B cell (primary cell): ENCODE data around the gene RCVRN.

Experiments used
- EZH2 ChIP-seq: IDR thresholded peaks from 2 replicates; pipeline ENCODE4 v1.6.1; 2012; ENCODE audit warnings: borderline replicate concordance, low read depth, mild to moderate bottlenecking, moderate library complexity, low read length; ENCODE audit not compliant: insufficient read depth, poor library complexity, severe bottlenecking
- TF ChIP-seq, protein P1 (sequence below): fragments of 200-600 bp; IDR thresholded peaks from one replicate; pipeline ENCODE4 v1.8.0; 2022; ENCODE audit warnings: antibody characterized with exemption, mild to moderate bottlenecking

DNA sequence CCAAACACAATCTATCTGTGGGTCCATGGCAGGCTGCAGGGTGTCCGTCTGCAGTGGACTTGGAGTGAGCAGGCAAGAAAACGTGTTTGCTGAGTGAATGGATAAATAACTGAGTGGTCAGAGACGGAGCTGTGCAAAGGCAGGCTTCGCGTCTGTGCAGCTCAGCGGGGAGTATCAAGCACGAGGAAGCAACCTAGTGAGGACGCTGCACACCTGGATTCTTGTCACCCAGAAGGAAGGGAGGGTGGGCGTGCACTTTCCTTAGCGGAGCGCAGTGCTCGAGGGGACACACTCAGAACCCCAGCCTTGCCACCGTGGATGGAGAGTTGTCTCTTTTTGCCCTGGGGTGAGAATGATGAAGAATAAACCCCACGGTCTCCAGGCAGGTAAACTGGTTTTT lies 1.5 kb upstream of the RCVRN start:
- TF ChIP-seq, protein P1, sequence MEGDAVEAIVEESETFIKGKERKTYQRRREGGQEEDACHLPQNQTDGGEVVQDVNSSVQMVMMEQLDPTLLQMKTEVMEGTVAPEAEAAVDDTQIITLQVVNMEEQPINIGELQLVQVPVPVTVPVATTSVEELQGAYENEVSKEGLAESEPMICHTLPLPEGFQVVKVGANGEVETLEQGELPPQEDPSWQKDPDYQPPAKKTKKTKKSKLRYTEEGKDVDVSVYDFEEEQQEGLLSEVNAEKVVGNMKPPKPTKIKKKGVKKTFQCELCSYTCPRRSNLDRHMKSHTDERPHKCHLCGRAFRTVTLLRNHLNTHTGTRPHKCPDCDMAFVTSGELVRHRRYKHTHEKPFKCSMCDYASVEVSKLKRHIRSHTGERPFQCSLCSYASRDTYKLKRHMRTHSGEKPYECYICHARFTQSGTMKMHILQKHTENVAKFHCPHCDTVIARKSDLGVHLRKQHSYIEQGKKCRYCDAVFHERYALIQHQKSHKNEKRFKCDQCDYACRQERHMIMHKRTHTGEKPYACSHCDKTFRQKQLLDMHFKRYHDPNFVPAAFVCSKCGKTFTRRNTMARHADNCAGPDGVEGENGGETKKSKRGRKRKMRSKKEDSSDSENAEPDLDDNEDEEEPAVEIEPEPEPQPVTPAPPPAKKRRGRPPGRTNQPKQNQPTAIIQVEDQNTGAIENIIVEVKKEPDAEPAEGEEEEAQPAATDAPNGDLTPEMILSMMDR, result no peak
- TF ChIP-seq EZH2, result no peak
